ENCODE results near the gene SCD. TPM values are rescaled to one million over a fixed set of nuclear protein-coding genes. Genes with fewer than 3 reads are reported as not detected.

SCD gene
- total and polyA plus RNA-seq, 10 of the 15 experiments (the other 5 are each of a cell fraction or from before 2014, with no cell fraction given) = 68.7 to 279 (median 99.5) TPM

DNA sequence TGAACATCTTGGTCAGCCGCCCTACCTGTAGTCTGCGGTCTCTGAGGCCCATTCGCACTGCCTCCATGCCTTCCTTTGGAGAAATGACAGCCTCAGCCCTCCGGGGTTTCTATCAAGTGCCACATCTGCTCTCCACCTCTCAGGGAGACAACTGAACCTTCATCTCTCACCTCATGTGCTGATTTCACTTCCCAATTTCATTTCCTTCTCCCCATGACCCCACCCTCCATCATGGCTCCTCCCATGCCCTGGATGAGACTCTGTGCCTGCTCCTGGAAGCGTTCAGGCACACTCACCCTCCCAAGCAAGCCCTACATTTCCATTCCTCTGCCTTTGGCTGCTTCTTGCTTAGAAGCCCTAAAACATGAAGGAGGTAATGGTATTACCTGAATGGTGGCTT lies 7.8 kb upstream of the SCD start:
- Histone ChIP-seq H4K20me1 (ENCODE audit: control insufficient read depth, insufficient read depth) (no peaks in the 10 kb centered on the region), H3K9me3 (replicated peaks; ENCODE audit: control insufficient read depth, insufficient read depth, low read length) (no peaks in the 10 kb centered on the region), H2AFZ (ENCODE audit: control insufficient read depth, low read depth, low read length) (peak overlapping the region; percentile 51), H3K79me2 (ENCODE audit: control insufficient read depth, insufficient read depth, low read length) (no peaks in the 10 kb centered on the region), H3K9ac (ENCODE audit: control insufficient read depth, insufficient read depth, low read length) (0 out of 2 replicates have a peak overlapping the region, but pooled peaks have one; percentile 21), H3K27ac (ENCODE audit: control insufficient read depth, insufficient read depth) (no peak overlapping the region), H3K36me3 (ENCODE audit: control insufficient read depth in 2 of 2, insufficient read depth in 2 of 2, low read length in 1 of 2) (no peaks in the 10 kb centered on the region), H3K4me2 (ENCODE audit: control insufficient read depth, insufficient read depth) (peak overlapping the region; percentile 84), H3K4me1 (ENCODE audit: control insufficient read depth, insufficient read depth, low read length) (peaks cover 14% of the 10 kb centered on the region), H3K4me3 (no peak overlapping the region), H3K27me3 (replicated peaks in 1 of 2; ENCODE audit: control insufficient read depth in 2 of 2, insufficient read depth in 2 of 2, low read length in 1 of 2) (no peaks in the 10 kb centered on the region)
- ChIA-PET CTCF (interaction anchor here (0.6 to 14.9 kb wide), 25 partner anchors 9 to 421 kb away, joined by 3 to 312 read pairs (median 5); partner anchors contain the start of genes BLOC1S2, PKD2L1 and SCD), RAD21 (ENCODE audit: unreplicated experiment) (interaction anchor here (0.7 to 18.1 kb wide), 14 partner anchors 10 to 494 kb away, joined by 3 to 214 read pairs (median 6); partner anchors contain the start of gene PKD2L1), POLR2A (interaction anchor here (1.2 to 1.9 kb wide), 2 partner anchors 34 to 39 kb away, joined by 4 to 8 read pairs; no protein-coding TSS in a partner anchor), SMC1A (ENCODE audit: uncharacterized antibody, unreplicated experiment) (interaction anchor here (0.6 to 17.4 kb wide), 20 partner anchors 9 to 573 kb away, joined by 3 to 277 read pairs (median 5); partner anchors contain the start of genes PKD2L1 and SCD)
- no peak for FAIRE-seq
- peak; percentile 57 for DNase-seq (ENCODE audit: low read depth, low spot score)
- WGBS (ENCODE audit: insufficient coverage, insufficient replicate concordance, low lambda C conversion rate, missing lambda C conversion rate) = 1% methylated on average over 5 of the region's 5 CpGs
- in situ Hi-C loops (cut with MboI) (no loop called here), intact Hi-C loops (cut with micrococcal nuclease; ENCODE audit: unreplicated experiment) (loop anchor here (2.0 to 10.0 kb wide), 3 partner anchors 170 to 538 kb away; no protein-coding TSS in a partner anchor)
- BruUV-seq (replicated peaks) = no TSS peak
- ATAC-seq = peak; percentile 77
- peak; percentile 37 for TF ChIP-seq RUNX3 (IDR thresholded peaks at IDR 0.05; ENCODE audit: low read length)
- TF ChIP-seq ASH2L (IDR thresholded peaks at IDR 0.05; ENCODE audit: borderline replicate concordance, low read depth) = no peak
- TF ChIP-seq TCF12 (IDR thresholded peaks at IDR 0.05; ENCODE audit: low read depth, low read length) = no peak
- TF ChIP-seq, protein P1, sequence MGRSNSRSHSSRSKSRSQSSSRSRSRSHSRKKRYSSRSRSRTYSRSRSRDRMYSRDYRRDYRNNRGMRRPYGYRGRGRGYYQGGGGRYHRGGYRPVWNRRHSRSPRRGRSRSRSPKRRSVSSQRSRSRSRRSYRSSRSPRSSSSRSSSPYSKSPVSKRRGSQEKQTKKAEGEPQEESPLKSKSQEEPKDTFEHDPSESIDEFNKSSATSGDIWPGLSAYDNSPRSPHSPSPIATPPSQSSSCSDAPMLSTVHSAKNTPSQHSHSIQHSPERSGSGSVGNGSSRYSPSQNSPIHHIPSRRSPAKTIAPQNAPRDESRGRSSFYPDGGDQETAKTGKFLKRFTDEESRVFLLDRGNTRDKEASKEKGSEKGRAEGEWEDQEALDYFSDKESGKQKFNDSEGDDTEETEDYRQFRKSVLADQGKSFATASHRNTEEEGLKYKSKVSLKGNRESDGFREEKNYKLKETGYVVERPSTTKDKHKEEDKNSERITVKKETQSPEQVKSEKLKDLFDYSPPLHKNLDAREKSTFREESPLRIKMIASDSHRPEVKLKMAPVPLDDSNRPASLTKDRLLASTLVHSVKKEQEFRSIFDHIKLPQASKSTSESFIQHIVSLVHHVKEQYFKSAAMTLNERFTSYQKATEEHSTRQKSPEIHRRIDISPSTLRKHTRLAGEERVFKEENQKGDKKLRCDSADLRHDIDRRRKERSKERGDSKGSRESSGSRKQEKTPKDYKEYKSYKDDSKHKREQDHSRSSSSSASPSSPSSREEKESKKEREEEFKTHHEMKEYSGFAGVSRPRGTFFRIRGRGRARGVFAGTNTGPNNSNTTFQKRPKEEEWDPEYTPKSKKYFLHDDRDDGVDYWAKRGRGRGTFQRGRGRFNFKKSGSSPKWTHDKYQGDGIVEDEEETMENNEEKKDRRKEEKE (IDR thresholded peaks at IDR 0.05) = no peak
- peak; percentile 7; the same call in 1 of the 2 replicates for TF ChIP-seq IKZF1 (conservative IDR thresholded peaks at IDR 0.05)
- TF ChIP-seq, protein P2, sequence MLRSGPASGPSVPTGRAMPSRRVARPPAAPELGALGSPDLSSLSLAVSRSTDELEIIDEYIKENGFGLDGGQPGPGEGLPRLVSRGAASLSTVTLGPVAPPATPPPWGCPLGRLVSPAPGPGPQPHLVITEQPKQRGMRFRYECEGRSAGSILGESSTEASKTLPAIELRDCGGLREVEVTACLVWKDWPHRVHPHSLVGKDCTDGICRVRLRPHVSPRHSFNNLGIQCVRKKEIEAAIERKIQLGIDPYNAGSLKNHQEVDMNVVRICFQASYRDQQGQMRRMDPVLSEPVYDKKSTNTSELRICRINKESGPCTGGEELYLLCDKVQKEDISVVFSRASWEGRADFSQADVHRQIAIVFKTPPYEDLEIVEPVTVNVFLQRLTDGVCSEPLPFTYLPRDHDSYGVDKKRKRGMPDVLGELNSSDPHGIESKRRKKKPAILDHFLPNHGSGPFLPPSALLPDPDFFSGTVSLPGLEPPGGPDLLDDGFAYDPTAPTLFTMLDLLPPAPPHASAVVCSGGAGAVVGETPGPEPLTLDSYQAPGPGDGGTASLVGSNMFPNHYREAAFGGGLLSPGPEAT (IDR thresholded peaks at IDR 0.05; ENCODE audit: low read depth) = 0 out of 2 replicates have a peak, but pooled peaks have one; percentile 30
- TF ChIP-seq SPI1 (IDR thresholded peaks at IDR 0.05; ENCODE audit: borderline replicate concordance, insufficient read depth, low read depth, low read length) = peak; percentile 89
- peak; percentile 60; a peak in 2 of 4 replicates for TF ChIP-seq IKZF2 (IDR thresholded peaks at IDR 0.05)
- TF ChIP-seq, protein P3, sequence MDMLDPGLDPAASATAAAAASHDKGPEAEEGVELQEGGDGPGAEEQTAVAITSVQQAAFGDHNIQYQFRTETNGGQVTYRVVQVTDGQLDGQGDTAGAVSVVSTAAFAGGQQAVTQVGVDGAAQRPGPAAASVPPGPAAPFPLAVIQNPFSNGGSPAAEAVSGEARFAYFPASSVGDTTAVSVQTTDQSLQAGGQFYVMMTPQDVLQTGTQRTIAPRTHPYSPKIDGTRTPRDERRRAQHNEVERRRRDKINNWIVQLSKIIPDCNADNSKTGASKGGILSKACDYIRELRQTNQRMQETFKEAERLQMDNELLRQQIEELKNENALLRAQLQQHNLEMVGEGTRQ (IDR thresholded peaks at IDR 0.05; ENCODE audit: borderline replicate concordance, low read depth, low read length) = no peak
- TF ChIP-seq JUND (IDR thresholded peaks at IDR 0.05; ENCODE audit: low read depth, low read length) = no peak
- TF ChIP-seq BHLHE40 (IDR thresholded peaks at IDR 0.05; ENCODE audit: borderline replicate concordance in 1 of 2, low read depth in 2 of 2, low read length in 1 of 2) = peak; percentile 55 to 76; a peak in 1 of 4 replicates
- TF ChIP-seq CBX3 (IDR thresholded peaks at IDR 0.05; ENCODE audit: borderline replicate concordance, low read depth) = no peak
- TF ChIP-seq EED (IDR thresholded peaks at IDR 0.05; ENCODE audit: low read depth) = 0 out of 2 replicates have a peak, but pooled peaks have one; percentile 22
- 0 out of 2 replicates have a peak, but pooled peaks have one; percentile 35 for TF ChIP-seq DPF2 (IDR thresholded peaks at IDR 0.05)

Measured in GM12878 (cell line).